ENCODE results near the gene RALGAPA2.

RALGAPA2 gene

GRCh38 chr20:20566516-20566915 lies 145.9 kb downstream of the RALGAPA2 start:
- H3K9me3 ChIP-seq (ENCODE audit: low read length) = no peaks in the 10 kb centered on the region
- H3K4me1 ChIP-seq (ENCODE audit: insufficient read depth, low read length) = no peaks in the 10 kb centered on the region
- H2AFZ ChIP-seq (ENCODE audit: low read depth, low read length) = no peak overlapping the region
- H3K4me3 ChIP-seq (ENCODE audit: low read length) = no peak overlapping the region
- peaks cover 5% of the 10 kb centered on the region for H3K36me3 ChIP-seq (ENCODE audit: insufficient read depth, low read length)
- no peaks in the 10 kb centered on the region for H3K27me3 ChIP-seq (ENCODE audit: insufficient read depth, low read length)

GRCh38 chr20:20564279-20564678 lies 148.2 kb downstream of the RALGAPA2 start:
- Histone ChIP-seq H3K9me3 (ENCODE audit: low read length) (no peaks in the 10 kb centered on the region), H2AFZ (ENCODE audit: low read depth, low read length) (no peak overlapping the region)

GRCh38 chr20:20562507-20562906 lies 149.9 kb downstream of the RALGAPA2 start:
- no peaks in the 10 kb centered on the region for H3K9me3 ChIP-seq (ENCODE audit: low read length)
- no peaks in the 10 kb centered on the region for H3K36me3 ChIP-seq (ENCODE audit: insufficient read depth, low read length)
- H3K27me3 ChIP-seq (ENCODE audit: insufficient read depth, low read length) = no peaks in the 10 kb centered on the region
- no peak overlapping the region for H3K4me3 ChIP-seq (ENCODE audit: low read length)
- no peaks in the 10 kb centered on the region for H3K4me1 ChIP-seq (ENCODE audit: insufficient read depth, low read length)
- H2AFZ ChIP-seq (ENCODE audit: low read depth, low read length) = no peak overlapping the region

More at GRCh38 chr20:20564279-20564678, 148.2 kb downstream of the RALGAPA2 start:
- H3K4me1 ChIP-seq (ENCODE audit: insufficient read depth, low read length) = no peaks in the 10 kb centered on the region
- no peak overlapping the region for H3K4me3 ChIP-seq (ENCODE audit: low read length)
- H3K27me3 ChIP-seq (ENCODE audit: insufficient read depth, low read length) = no peaks in the 10 kb centered on the region
- no peaks in the 10 kb centered on the region for H3K36me3 ChIP-seq (ENCODE audit: insufficient read depth, low read length)

- Histone ChIP-seq H2AFZ (ENCODE audit: low read depth, low read length) (no peak overlapping the region), H3K9me3 (ENCODE audit: low read length) (no peaks in the 10 kb centered on the region), H3K4me1 (ENCODE audit: insufficient read depth, low read length) (no peaks in the 10 kb centered on the region), H3K27me3 (ENCODE audit: insufficient read depth, low read length) (no peaks in the 10 kb centered on the region), H3K4me3 (ENCODE audit: low read length) (no peak overlapping the region), H3K36me3 (ENCODE audit: insufficient read depth, low read length) (no peaks in the 10 kb centered on the region)
Observed at GRCh38 chr20:20561841-20562240, 150.6 kb downstream of the RALGAPA2 start.

- no peak overlapping the region for H3K4me3 ChIP-seq (ENCODE audit: low read length)
- no peak overlapping the region for H2AFZ ChIP-seq (ENCODE audit: low read depth, low read length)
- H3K9me3 ChIP-seq (ENCODE audit: low read length) = no peaks in the 10 kb centered on the region
- no peaks in the 10 kb centered on the region for H3K36me3 ChIP-seq (ENCODE audit: insufficient read depth, low read length)
- H3K4me1 ChIP-seq (ENCODE audit: insufficient read depth, low read length) = no peaks in the 10 kb centered on the region
- no peaks in the 10 kb centered on the region for H3K27me3 ChIP-seq (ENCODE audit: insufficient read depth, low read length)
Observed at GRCh38 chr20:20561172-20561571, 151.3 kb downstream of the RALGAPA2 start.

GRCh38 chr20:20557406-20557805 lies 155.0 kb downstream of the RALGAPA2 start:
- Histone ChIP-seq H2AFZ (ENCODE audit: low read depth, low read length) (no peak overlapping the region), H3K9me3 (ENCODE audit: low read length) (peaks cover 2% of the 10 kb centered on the region), H3K36me3 (ENCODE audit: insufficient read depth, low read length) (no peaks in the 10 kb centered on the region), H3K4me1 (ENCODE audit: insufficient read depth, low read length) (no peaks in the 10 kb centered on the region), H3K4me3 (ENCODE audit: low read length) (no peak overlapping the region), H3K27me3 (ENCODE audit: insufficient read depth, low read length) (no peaks in the 10 kb centered on the region)

- Histone ChIP-seq H3K36me3 (ENCODE audit: insufficient read depth, low read length) (no peaks in the 10 kb centered on the region), H3K27me3 (ENCODE audit: insufficient read depth, low read length) (no peaks in the 10 kb centered on the region)
Observed at GRCh38 chr20:20555838-20556237, 156.6 kb downstream of the RALGAPA2 start.

GRCh38 chr20:20554951-20555350 lies 157.5 kb downstream of the RALGAPA2 start:
- Histone ChIP-seq H3K27me3 (ENCODE audit: insufficient read depth, low read length) (no peaks in the 10 kb centered on the region), H3K9me3 (ENCODE audit: low read length) (peaks cover 2% of the 10 kb centered on the region), H3K4me3 (ENCODE audit: low read length) (no peak overlapping the region), H3K4me1 (ENCODE audit: insufficient read depth, low read length) (no peaks in the 10 kb centered on the region), H2AFZ (ENCODE audit: low read depth, low read length) (no peak overlapping the region), H3K36me3 (ENCODE audit: insufficient read depth, low read length) (no peaks in the 10 kb centered on the region)

More at GRCh38 chr20:20555838-20556237, 156.6 kb downstream of the RALGAPA2 start:
- Histone ChIP-seq H3K4me3 (ENCODE audit: low read length) (no peak overlapping the region), H2AFZ (ENCODE audit: low read depth, low read length) (no peak overlapping the region), H3K9me3 (ENCODE audit: low read length) (peaks cover 2% of the 10 kb centered on the region), H3K4me1 (ENCODE audit: insufficient read depth, low read length) (no peaks in the 10 kb centered on the region)

- Histone ChIP-seq H3K9me3 (ENCODE audit: low read length) (peaks cover 2% of the 10 kb centered on the region), H3K36me3 (ENCODE audit: insufficient read depth, low read length) (no peaks in the 10 kb centered on the region), H2AFZ (ENCODE audit: low read depth, low read length) (no peak overlapping the region), H3K4me1 (ENCODE audit: insufficient read depth, low read length) (no peaks in the 10 kb centered on the region), H3K4me3 (ENCODE audit: low read length) (no peak overlapping the region), H3K27me3 (ENCODE audit: insufficient read depth, low read length) (no peaks in the 10 kb centered on the region)
Observed at GRCh38 chr20:20553541-20553940, 158.9 kb downstream of the RALGAPA2 start.

GRCh38 chr20:20552076-20552475 lies 160.4 kb downstream of the RALGAPA2 start:
- Histone ChIP-seq H3K27me3 (ENCODE audit: insufficient read depth, low read length) (no peaks in the 10 kb centered on the region), H2AFZ (ENCODE audit: low read depth, low read length) (no peak overlapping the region), H3K4me3 (ENCODE audit: low read length) (no peak overlapping the region), H3K9me3 (ENCODE audit: low read length) (peaks cover 2% of the 10 kb centered on the region), H3K4me1 (ENCODE audit: insufficient read depth, low read length) (no peaks in the 10 kb centered on the region), H3K36me3 (ENCODE audit: insufficient read depth, low read length) (no peaks in the 10 kb centered on the region)

GRCh38 chr20:20551409-20551808 lies 161.0 kb downstream of the RALGAPA2 start:
- Histone ChIP-seq H3K4me3 (ENCODE audit: low read length) (no peak overlapping the region), H2AFZ (ENCODE audit: low read depth, low read length) (no peak overlapping the region), H3K9me3 (ENCODE audit: low read length) (peaks cover 2% of the 10 kb centered on the region), H3K27me3 (ENCODE audit: insufficient read depth, low read length) (no peaks in the 10 kb centered on the region), H3K4me1 (ENCODE audit: insufficient read depth, low read length) (no peaks in the 10 kb centered on the region), H3K36me3 (ENCODE audit: insufficient read depth, low read length) (no peaks in the 10 kb centered on the region)

GRCh38 chr20:20549704-20550103 lies 162.7 kb downstream of the RALGAPA2 start:
- no peaks in the 10 kb centered on the region for H3K9me3 ChIP-seq (ENCODE audit: low read length)
- H3K4me1 ChIP-seq (ENCODE audit: insufficient read depth, low read length) = no peaks in the 10 kb centered on the region

GRCh38 chr20:20549267-20549612 lies 163.2 kb downstream of the RALGAPA2 start:
- Histone ChIP-seq H3K9me3 (ENCODE audit: low read length) (no peaks in the 10 kb centered on the region), H2AFZ (ENCODE audit: low read depth, low read length) (no peak overlapping the region), H3K4me3 (ENCODE audit: low read length) (no peak overlapping the region), H3K36me3 (ENCODE audit: insufficient read depth, low read length) (peaks cover 5% of the 10 kb centered on the region), H3K4me1 (ENCODE audit: insufficient read depth, low read length) (no peaks in the 10 kb centered on the region), H3K27me3 (ENCODE audit: insufficient read depth, low read length) (no peaks in the 10 kb centered on the region)

More at GRCh38 chr20:20549704-20550103, 162.7 kb downstream of the RALGAPA2 start:
- Histone ChIP-seq H3K4me3 (ENCODE audit: low read length) (no peak overlapping the region), H3K36me3 (ENCODE audit: insufficient read depth, low read length) (peaks cover 5% of the 10 kb centered on the region), H2AFZ (ENCODE audit: low read depth, low read length) (no peak overlapping the region), H3K27me3 (ENCODE audit: insufficient read depth, low read length) (no peaks in the 10 kb centered on the region)

GRCh38 chr20:20548527-20549266 lies 163.7 kb downstream of the RALGAPA2 start:
- H3K9me3 ChIP-seq (ENCODE audit: low read length) = no peaks in the 10 kb centered on the region
- no peak overlapping the region for H2AFZ ChIP-seq (ENCODE audit: low read depth, low read length)
- no peaks in the 10 kb centered on the region for H3K27me3 ChIP-seq (ENCODE audit: insufficient read depth, low read length)
- no peak overlapping the region for H3K4me3 ChIP-seq (ENCODE audit: low read length)
- H3K36me3 ChIP-seq (ENCODE audit: insufficient read depth, low read length) = peaks cover 5% of the 10 kb centered on the region
- H3K4me1 ChIP-seq (ENCODE audit: insufficient read depth, low read length) = no peaks in the 10 kb centered on the region
